HG03139 (cell line): ENCODE results near the gene TDG.

Experiments
- ATAC-seq: cut with Tn5 transposase; IDR thresholded peaks from one replicate; pipeline ENCODE4 v1.9.1; 2021; ENCODE audit not compliant: unreplicated experiment

TDG gene

GRCh38 chr12:103965590-103966504 is at the start of gene TDG:
Gene TDG (plus strand): TSS chr12:103965872. CDS start chr12:103966038, 166 bp downstream.
- peak; percentile 89 for ATAC-seq

GRCh38 chr12:103917873-103918272 is 47.8 kb upstream of the TDG start:
- ATAC-seq, result no peak

GRCh38 chr12:103924761-103925641 is 40.7 kb upstream of the TDG start:
- peak; percentile 33 for ATAC-seq

GRCh38 chr12:103928682-103929045 is 37.0 kb upstream of the TDG start:
- no peak for ATAC-seq

- peak; percentile 18 for ATAC-seq
Observed at GRCh38 chr12:103929046-103929783, 36.5 kb upstream of the TDG start.

GRCh38 chr12:103929784-103930033 is 36.0 kb upstream of the TDG start:
- ATAC-seq, result no peak

- ATAC-seq, result peak; percentile 57
Observed at GRCh38 chr12:103930034-103930786, 35.5 kb upstream of the TDG start, which contains the start of gene HSP90B1. Gene HSP90B1 (plus strand): TSS chr12:103930410. CDS start chr12:103930516, 106 bp downstream.

- no peak for ATAC-seq
Observed at GRCh38 chr12:103930787-103931735, 34.6 kb upstream of the TDG start.

GRCh38 chr12:103933237-103933636 is 32.4 kb upstream of the TDG start:
- no peak for ATAC-seq

- no peak for ATAC-seq
Observed at GRCh38 chr12:103936679-103937078, 29.0 kb upstream of the TDG start.

GRCh38 chr12:103944964-103945363 is 20.7 kb upstream of the TDG start:
- ATAC-seq, result no peak

- ATAC-seq, result no peak
Observed at GRCh38 chr12:103947871-103948555, 17.7 kb upstream of the TDG start.

- ATAC-seq, result no peak
Observed at GRCh38 chr12:103948746-103949406, 16.8 kb upstream of the TDG start.

GRCh38 chr12:103952497-103952896 is 13.2 kb upstream of the TDG start:
- no peak for ATAC-seq

GRCh38 chr12:103955811-103956508 is 9.7 kb upstream of the TDG start:
- ATAC-seq, result no peak

- ATAC-seq, result peak; percentile 21
Observed at GRCh38 chr12:103956509-103957027, 9.1 kb upstream of the TDG start.

GRCh38 chr12:103957865-103958388 is 7.7 kb upstream of the TDG start:
- no peak for ATAC-seq
